HG03342 (cell line): ENCODE data around the gene SLC38A9.

ENCODE experiments used
- ATAC-seq: cut with Tn5 transposase; IDR thresholded peaks from one replicate; pipeline ENCODE4 v1.9.1; 2021; ENCODE audit warnings: mild to moderate bottlenecking, moderate library complexity; ENCODE audit not compliant: unreplicated experiment

Gene SLC38A9

GRCh38 chr5:55584398-55585205 is 127.5 kb downstream of the SLC38A9 start:
- no peak for ATAC-seq

- no peak for ATAC-seq
Observed at GRCh38 chr5:55583578-55583977, 128.5 kb downstream of the SLC38A9 start.

GRCh38 chr5:55582256-55582655 is 129.9 kb downstream of the SLC38A9 start:
- no peak for ATAC-seq

DNA sequence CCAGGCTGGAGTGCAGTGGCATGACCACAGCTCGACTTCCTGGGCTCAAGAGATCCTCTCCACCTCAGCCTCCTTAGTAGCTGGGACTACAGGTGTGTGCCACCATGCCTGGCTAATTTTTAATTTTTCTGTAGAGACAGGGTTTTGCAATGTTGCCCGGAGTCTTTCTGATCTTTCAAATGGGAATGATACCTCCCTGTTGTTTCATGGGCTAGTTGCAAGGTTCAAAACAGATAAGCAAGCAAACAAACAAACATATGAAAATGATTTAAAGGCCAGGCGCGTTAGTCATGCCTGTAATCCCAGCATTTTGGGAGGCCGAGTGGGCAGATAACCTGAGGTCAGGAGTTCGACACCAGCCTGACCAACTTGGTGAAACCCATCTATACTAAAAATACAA is 132.1 kb downstream of the SLC38A9 start:
- no peak for ATAC-seq

- no peak for ATAC-seq
Observed at GRCh38 chr5:55578771-55579170, 133.4 kb downstream of the SLC38A9 start.

DNA sequence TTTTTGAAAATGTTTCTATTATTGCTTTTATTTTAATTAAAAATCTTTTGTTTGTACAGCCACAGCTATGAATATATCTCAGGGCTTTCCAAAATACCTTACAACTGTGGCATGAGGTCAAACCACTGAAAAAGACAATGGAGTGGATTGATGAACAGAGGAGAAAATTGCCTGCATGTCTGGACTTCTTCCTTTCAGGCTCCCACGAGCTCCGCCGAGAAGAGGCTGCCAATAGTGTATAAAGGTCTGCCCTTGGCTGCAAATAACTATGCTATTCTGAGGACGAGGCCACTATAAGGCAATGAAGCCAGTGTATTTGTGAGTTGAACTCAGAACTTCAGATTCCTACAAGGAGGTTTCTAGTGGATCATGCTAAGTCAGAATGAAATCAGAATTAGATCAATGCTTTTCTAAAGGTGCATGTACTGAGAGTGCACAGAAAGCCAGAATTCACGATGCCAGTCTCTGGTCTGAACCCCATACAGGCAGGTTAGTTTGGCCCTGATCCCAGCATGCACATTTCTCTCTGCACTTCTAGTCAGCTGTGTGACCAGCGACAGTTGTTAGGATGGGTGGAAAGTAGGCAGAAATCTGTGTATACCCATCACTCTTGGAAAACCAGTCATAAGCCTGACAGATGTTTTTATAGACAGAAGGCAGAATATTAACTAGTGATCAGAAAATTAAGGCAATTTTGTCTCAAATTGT is 134.6 kb downstream of the SLC38A9 start:
- ATAC-seq, result no peak

DNA sequence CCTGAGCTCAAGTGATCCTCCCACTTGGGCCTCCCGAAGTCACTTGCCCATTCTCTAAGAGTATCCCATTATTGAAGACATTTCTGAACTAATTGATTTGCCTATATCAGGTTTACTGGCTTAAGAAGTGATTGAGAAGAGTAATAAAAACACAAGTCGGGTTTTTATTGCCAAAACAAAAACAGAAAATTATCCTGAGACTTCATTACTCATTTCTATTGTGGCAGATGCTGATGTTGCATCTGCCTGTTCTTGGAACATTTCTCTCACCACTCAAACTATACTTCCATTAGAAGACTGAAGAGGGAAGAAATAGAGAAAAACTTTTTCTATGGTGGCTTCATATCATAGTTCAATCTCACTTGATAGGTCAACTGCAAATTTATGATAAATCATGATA is 135.5 kb downstream of the SLC38A9 start:
- no peak for ATAC-seq
